Muscle layer of duodenum (tissue), 2 donors: ENCODE data around the gene CASR.

Experiments
- H3K27ac ChIP-seq: one replicate; pipeline ENCODE4 v1.7.0; 2013; ENCODE audit warnings: mild to moderate bottlenecking, low read length
- H3K27me3 ChIP-seq: one replicate; pipeline ENCODE4 v1.7.0; 2013; ENCODE audit warnings: low read depth, mild to moderate bottlenecking, control low read depth, low read length
- H3K36me3 ChIP-seq, 2 donors: one replicate each; pipeline ENCODE4 v1.7.0; 2013; ENCODE audit warnings: low read length in 2 of 2, control low read depth in 1 of 2, mild to moderate bottlenecking in 1 of 2; ENCODE audit not compliant: insufficient read depth in 2 of 2, control insufficient read depth in 1 of 2
- H3K4me1 ChIP-seq, 2 donors: one replicate each; pipeline ENCODE4 v1.7.0; 2013; ENCODE audit warnings: low read length in 2 of 2, mild to moderate bottlenecking in 2 of 2, control low read depth in 1 of 2, moderate library complexity in 1 of 2; ENCODE audit not compliant: insufficient read depth in 2 of 2, control insufficient read depth in 1 of 2
- H3K4me3 ChIP-seq, 2 donors: one replicate each; pipeline ENCODE4 v1.7.0; 2013; ENCODE audit warnings: low read length in 2 of 2, low read depth in 1 of 2, mild to moderate bottlenecking in 1 of 2
- H3K9me3 ChIP-seq, 2 donors: one replicate each; pipeline ENCODE4 v1.7.0; 2013; ENCODE audit warnings: low read length in 2 of 2, control low read depth in 1 of 2, mild to moderate bottlenecking in 1 of 2; ENCODE audit not compliant: control insufficient read depth in 1 of 2
- donor health status: healthy.

Gene CASR

DNA sequence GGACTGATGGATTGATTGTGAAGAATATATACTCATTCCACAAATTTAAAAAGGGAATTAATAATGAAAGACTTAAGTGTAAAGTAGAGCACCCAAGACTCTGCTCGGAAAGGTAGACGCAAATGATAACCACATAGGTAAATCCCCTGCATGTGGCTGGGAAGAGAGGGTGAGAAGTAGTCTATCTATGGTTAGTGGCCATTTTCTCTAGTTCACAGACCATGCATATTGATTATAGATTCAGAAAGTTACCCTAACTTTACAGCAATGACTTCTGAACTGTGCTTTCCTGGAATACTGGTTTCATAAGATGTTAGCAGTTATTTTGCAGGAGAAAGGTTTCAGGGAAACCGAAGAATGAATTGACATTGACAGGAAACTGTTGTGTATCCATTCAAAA, 51.7 kb downstream of the CASR start:
- Histone ChIP-seq H3K9me3 (no peaks in the 10 kb centered on the region), H3K4me3 (no peak overlapping the region), H3K27me3 (no peaks in the 10 kb centered on the region), H3K36me3 (no peaks in the 10 kb centered on the region), H3K27ac (no peak overlapping the region), H3K4me1 (no peaks in the 10 kb centered on the region)

DNA sequence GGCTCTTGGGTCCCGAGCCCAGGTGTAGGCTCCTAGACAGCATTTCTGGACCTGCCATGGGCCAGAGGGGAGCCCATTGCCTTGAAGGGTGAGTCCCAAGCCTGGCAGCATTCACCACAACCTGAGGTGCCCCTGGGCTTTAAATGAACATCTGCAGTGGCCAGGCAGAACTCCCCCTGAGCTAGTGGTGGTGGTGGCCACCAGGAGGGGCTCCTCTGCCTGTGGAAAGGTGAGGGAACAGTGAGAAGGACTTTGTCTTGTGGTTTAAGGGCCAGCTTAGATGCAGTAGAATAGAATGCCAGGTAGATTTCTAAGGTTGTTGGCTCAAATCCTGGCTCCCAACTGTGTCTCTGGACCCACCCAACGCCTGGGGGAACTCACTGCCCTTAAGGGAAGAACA, 55.6 kb downstream of the CASR start:
- Histone ChIP-seq H3K9me3 (no peaks in the 10 kb centered on the region), H3K27me3 (no peaks in the 10 kb centered on the region), H3K4me3 (no peak overlapping the region), H3K4me1 (no peaks in the 10 kb centered on the region), H3K27ac (no peak overlapping the region), H3K36me3 (no peaks in the 10 kb centered on the region)

DNA sequence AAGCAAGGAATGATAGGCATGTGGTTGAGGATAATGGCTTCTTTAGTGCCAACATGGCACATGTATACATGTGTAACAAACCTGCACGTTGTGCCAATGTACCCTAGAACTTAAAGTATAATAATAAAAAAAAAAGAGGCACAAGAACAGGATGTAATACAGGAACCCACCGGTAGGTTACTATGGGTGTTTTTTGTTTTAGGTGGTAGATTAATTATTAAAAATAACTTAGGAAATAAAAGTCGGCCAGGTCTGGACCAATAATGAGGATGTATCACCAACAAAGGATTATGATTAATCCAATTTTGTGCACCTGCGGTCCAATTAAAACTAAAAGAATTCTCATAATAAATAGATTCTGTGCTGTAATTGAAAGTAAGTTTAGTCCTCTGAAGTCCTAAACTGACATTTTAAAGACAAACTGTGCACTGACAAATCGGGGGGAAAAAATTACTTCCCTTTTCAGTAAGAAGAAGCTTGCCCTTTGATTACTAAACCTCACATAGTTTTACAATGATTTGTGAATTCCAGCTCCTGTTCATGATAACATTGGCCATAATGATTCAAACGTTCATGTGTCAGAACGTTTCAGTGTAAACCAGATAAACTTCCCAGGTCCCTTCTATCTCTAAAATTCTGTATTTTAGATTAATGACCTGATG, 62.2 kb downstream of the CASR start:
- no peaks in the 10 kb centered on the region for H3K9me3 ChIP-seq
- H3K4me3 ChIP-seq, result peak overlapping the region in 1 of 2 donors; percentile 24
- no peaks in the 10 kb centered on the region for H3K27me3 ChIP-seq
- no peaks in the 10 kb centered on the region for H3K4me1 ChIP-seq
- peak overlapping the region; percentile 36 for H3K27ac ChIP-seq
- H3K36me3 ChIP-seq, result no peaks in the 10 kb centered on the region

DNA sequence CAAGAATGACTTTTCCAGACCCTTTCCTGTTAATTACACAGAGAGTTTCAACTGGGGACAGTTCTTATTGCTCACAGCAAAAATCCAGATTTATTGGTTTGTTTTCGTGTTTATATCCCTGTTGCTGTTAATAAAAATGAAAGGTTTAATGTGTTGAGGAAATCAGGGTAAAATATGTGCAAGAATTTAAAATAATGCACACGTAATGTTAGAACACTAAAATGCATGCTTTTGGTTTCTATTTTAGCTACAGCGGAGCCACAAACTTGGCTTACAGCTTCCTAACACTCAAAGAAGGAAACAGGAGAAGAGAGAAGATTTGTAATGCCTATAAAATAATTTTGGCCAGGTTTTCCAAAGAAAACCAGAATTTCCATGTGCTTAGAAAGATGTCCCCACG, 62.7 kb downstream of the CASR start:
- Histone ChIP-seq H3K4me1 (no peaks in the 10 kb centered on the region), H3K9me3 (no peaks in the 10 kb centered on the region), H3K4me3 (peak overlapping the region in 1 of 2 donors; percentile 24), H3K36me3 (no peaks in the 10 kb centered on the region), H3K27ac (peak overlapping the region; percentile 36), H3K27me3 (no peaks in the 10 kb centered on the region)

DNA sequence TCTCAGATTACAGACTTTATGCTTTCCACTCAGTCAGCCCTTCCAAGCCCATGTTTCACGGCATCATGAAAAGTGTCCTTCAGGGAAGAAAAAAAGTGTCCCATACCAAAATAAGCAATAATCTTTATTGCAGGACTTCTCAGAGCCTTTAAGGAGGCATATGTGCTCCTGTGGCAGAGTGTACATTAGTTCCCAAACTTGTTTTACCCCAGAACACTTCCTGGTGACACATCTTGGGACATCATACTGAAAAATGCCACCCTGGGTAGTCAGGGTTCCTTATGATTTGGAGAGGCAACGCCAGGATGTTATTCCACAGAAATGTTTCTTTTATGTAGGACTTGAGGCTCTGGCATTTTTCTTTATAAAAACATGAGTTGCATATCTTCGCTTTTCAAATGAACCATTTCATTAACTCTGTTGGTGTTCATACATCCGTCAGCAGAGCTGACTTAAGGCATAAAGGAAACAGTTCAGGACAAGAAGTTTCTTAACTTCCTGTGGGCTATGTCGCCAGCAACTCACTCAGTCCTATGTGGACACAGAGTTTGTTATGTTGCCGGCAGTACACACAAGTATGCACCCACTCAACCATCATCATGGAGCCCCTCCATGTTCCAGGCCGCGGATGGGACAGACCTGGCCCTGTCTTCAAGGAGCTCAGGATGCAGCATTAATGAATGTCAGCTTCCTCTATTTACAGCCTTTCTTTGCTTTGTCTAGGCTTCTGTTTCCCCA, 63.8 kb downstream of the CASR start:
- no peaks in the 10 kb centered on the region for H3K9me3 ChIP-seq
- H3K4me1 ChIP-seq, result no peaks in the 10 kb centered on the region
- H3K36me3 ChIP-seq, result no peaks in the 10 kb centered on the region
- no peak overlapping the region for H3K4me3 ChIP-seq
- no peak overlapping the region for H3K27ac ChIP-seq
- H3K27me3 ChIP-seq, result no peaks in the 10 kb centered on the region

DNA sequence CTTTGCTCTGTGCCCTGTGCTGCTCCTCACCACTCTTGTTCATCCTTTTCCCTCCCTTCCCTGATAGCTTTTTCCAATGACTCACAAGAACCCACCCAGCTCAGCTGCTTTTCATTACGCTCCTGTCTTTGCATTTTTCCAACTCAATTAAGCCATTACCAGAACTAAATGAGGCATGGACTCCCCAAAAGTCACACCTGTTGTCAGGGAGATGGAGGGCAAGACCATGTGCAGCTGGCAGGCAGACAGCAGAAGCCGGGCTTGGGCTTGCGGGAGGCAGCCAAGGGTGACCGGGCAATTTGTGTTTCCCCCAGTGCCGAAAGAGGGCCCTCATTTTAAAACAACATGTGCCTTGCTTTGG, 64.3 kb downstream of the CASR start:
- no peaks in the 10 kb centered on the region for H3K36me3 ChIP-seq
- no peak overlapping the region for H3K27ac ChIP-seq
- H3K4me3 ChIP-seq, result no peak overlapping the region
- no peaks in the 10 kb centered on the region for H3K9me3 ChIP-seq
- H3K4me1 ChIP-seq, result no peaks in the 10 kb centered on the region
- no peaks in the 10 kb centered on the region for H3K27me3 ChIP-seq

DNA sequence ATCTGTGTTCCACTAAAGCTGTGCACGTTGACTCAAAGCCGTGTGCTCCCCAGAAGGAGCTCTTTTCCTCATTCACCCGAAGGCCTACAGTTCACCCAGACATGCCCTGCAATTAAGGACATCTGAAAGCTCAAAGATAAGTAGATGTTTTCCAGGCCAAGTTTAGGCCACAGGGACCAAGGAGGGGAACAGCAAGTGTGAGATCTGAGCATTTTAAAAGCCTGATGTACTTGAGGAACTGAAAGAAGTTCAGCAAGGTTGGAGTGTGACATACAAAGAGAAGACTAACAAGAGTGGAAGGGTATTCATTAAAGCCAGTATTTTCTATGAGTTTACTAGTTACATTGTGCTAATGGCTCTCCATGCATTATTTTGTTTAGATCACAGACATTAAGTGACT, 68.0 kb downstream of the CASR start:
- Histone ChIP-seq H3K27me3 (no peaks in the 10 kb centered on the region), H3K4me3 (no peak overlapping the region), H3K27ac (no peak overlapping the region), H3K36me3 (no peaks in the 10 kb centered on the region), H3K9me3 (no peaks in the 10 kb centered on the region), H3K4me1 (no peaks in the 10 kb centered on the region)

DNA sequence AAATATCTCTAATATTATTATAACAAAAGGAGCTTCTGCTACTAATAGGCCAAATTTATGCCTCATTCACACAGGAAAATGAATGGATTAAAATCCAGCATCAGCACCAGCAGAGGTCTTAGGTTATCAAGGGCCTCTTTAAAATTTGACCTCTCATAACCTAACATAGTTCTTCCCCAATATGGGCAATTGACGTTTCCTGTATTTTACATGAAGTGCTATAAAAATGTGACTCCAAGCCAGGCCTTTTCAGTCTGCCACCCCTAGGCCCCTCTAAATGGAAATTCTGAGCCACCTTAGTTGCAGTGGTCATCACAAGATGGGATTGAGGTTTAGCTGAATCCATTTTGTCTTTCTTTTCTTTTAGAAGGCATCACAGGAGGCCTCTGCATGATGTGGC, 70.1 kb downstream of the CASR start:
- Histone ChIP-seq H3K27me3 (no peaks in the 10 kb centered on the region), H3K27ac (no peak overlapping the region), H3K4me1 (no peaks in the 10 kb centered on the region), H3K9me3 (no peaks in the 10 kb centered on the region), H3K36me3 (no peaks in the 10 kb centered on the region), H3K4me3 (no peak overlapping the region)

DNA sequence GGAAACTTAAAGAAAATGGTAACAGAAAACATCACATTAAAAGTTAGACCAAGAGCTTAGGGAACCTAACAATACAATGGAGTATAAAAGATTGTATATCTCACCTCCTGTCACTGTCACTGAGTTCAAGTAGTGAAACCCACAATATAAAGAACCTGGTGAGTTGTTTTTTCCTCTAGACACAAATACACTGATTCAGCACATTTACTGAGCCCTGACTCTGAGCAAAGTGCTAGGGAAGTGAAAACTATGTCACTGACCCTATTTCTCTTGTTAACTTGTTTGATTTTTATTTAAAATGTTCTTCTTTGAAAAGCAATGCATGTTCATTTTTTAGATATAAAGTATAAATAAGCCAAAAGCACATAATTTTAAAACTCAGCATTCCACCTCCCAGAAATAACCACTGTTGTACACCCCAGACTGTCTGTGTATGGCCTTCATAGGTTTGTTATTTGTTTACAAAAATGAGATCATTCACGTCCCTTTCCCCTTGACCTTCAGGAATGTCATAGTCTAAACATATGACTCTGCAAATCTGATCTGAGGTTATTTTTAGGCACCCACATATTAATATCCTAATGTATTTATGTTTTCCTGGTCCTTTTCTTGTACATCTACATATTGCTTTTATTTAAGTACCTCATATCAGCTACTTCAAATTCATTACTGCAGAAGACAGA, 72.4 kb downstream of the CASR start:
- H3K4me3 ChIP-seq, result no peak overlapping the region
- H3K27ac ChIP-seq, result no peak overlapping the region
- H3K27me3 ChIP-seq, result no peaks in the 10 kb centered on the region
- no peaks in the 10 kb centered on the region for H3K9me3 ChIP-seq
- no peaks in the 10 kb centered on the region for H3K4me1 ChIP-seq
- H3K36me3 ChIP-seq, result no peaks in the 10 kb centered on the region

DNA sequence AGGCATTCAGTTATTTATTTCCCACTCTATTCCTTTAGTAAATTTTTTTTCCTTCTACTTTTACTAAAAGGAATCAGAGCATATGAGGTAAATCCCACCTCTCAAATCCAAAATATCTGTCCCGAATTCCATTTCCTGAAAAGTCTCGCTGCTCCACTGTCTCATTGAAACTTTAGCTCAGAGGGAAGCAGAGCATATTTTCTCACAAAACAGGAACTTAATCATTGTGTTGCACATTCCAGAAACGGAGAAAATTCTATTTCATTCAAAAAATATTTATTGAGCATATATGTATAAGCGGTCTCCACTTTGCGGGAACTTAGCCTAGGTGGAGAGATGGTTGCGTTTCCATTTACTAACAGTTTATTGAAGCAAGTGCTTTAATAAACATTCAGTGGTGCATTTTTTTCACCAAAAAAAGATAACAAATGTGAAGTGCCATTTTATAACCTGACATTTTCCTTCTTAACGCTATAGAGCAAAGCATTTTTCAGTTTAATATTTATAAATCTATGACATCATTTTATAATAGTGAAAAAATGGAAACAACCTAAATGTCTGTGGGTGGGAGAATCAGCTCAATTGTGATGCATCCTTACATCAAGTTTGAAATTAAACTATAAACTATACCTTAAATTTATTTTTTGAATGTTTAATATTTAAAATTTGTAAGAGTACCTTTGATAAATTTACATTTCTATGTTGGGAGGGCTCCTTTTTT, 74.3 kb downstream of the CASR start:
- no peak overlapping the region for H3K4me3 ChIP-seq
- no peaks in the 10 kb centered on the region for H3K27me3 ChIP-seq
- no peaks in the 10 kb centered on the region for H3K36me3 ChIP-seq
- H3K4me1 ChIP-seq, result no peaks in the 10 kb centered on the region
- H3K27ac ChIP-seq, result no peak overlapping the region
- no peaks in the 10 kb centered on the region for H3K9me3 ChIP-seq

DNA sequence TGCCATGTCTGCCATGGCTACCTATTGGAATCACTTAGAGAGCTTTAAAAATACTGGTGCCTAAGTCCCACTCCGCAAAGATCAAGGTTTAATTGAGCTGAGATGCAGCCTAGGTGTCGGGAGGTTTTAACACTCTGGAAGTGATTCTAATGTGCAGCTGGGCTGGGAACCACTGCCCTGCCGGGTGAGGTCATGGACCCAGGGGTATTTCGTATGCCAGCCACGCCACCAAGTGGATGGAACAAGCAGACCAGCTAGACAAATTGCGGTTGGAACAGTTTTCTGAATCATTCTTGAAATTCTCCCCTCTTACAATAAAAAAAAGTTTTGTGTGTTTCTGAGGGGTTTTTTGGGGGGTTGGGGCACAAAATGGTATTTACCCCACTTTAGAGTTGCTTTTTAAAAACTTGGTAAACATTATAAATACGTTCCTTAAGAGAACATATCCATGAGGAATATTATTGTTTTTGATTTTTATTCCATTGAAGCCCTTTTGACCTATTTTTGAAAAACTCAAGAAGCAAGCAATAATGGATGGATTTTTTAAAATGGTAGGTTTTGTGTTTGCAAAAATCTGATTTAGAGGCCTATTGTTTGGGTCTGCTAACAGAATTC, 75.4 kb downstream of the CASR start:
- Histone ChIP-seq H3K9me3 (no peaks in the 10 kb centered on the region), H3K4me3 (no peak overlapping the region), H3K27me3 (no peaks in the 10 kb centered on the region), H3K27ac (no peak overlapping the region), H3K4me1 (no peaks in the 10 kb centered on the region), H3K36me3 (no peaks in the 10 kb centered on the region)
